GM10248 (cell line): ENCODE data around the gene TMEM132C.

Experiments used
- CTCF ChIA-PET: fragments of 300-600 bp; sonication (Branson Sonifier 250); formaldehyde crosslinking; extraction: SDS; loops from one replicate; lab custom pipeline; 2021; ENCODE audit warnings: antibody characterized with exemption; lab: Yijun Ruan, JAX
- POLR2A ChIA-PET: fragments of 350-650 bp; sonication (Branson Sonifier 250); formaldehyde crosslinking; extraction: SDS; loops from one replicate; lab custom pipeline; 2020; ENCODE audit warnings: antibody characterized with exemption; lab: Yijun Ruan, JAX
- DNase-seq: peaks from one replicate; pipeline ENCODE4 v3.0.0; 2012; ENCODE audit errors: extremely low spot score
- TF ChIP-seq, protein P1 (sequence below): IDR thresholded peaks from 2 replicates; pipeline ENCODE4 v1.5.1; 2012; ENCODE audit warnings: mild to moderate bottlenecking, low read depth; ENCODE audit errors: extremely low read depth, missing control alignments, control extremely low read depth

Gene TMEM132C

DNA sequence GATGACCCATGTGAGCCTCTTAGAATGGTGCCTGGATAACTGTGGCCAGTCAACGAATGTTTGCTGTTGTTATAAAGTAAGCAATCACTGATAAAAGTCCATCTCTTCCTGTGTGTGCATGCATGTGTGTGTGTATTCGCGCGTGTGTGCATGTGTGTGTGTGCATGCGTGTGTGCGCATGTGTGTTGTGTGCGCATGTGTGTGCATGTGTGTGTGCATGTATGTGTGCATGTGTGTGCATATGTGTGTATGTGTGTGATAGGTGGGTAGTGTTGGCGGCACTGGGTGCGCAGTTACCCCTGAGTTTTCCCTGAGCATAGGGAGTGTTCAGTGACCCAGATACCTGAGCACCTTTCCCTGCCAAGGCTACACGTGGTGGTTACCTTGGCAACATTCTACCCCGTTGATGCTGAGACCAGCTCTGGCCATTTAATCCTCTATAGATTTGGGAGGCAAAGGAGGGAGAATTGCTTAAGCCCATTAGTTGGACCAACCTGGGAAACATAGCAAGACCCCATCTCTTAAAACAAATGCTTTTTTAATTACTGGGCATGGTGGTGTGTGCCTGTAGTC lies 419.0 kb downstream of the TMEM132C start:
- ChIA-PET CTCF (no interaction called here), POLR2A (no interaction called here)
- TF ChIP-seq, protein P1, sequence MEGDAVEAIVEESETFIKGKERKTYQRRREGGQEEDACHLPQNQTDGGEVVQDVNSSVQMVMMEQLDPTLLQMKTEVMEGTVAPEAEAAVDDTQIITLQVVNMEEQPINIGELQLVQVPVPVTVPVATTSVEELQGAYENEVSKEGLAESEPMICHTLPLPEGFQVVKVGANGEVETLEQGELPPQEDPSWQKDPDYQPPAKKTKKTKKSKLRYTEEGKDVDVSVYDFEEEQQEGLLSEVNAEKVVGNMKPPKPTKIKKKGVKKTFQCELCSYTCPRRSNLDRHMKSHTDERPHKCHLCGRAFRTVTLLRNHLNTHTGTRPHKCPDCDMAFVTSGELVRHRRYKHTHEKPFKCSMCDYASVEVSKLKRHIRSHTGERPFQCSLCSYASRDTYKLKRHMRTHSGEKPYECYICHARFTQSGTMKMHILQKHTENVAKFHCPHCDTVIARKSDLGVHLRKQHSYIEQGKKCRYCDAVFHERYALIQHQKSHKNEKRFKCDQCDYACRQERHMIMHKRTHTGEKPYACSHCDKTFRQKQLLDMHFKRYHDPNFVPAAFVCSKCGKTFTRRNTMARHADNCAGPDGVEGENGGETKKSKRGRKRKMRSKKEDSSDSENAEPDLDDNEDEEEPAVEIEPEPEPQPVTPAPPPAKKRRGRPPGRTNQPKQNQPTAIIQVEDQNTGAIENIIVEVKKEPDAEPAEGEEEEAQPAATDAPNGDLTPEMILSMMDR = no peak
- no peak for DNase-seq

DNA sequence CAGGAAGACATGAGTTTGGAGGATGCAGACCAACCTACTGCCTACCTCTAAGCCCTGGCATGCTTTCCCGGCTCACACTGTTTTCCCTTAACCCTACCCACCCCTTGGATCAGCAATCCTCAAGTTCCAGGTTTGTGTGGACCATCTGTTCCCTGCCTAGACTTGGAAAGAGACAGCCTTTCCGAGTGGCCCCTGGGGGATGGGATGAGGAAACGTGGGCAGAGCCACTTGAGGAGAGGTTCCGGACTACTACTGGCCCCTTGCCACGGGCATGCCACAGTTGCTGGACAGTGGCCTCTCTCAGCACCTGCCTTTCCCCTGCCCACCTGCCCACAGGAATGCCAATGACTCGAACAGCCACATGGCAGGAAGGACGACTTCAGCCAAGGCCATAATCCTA lies 420.9 kb downstream of the TMEM132C start:
- no peak for DNase-seq
- TF ChIP-seq, protein P1 = no peak
- POLR2A ChIA-PET = no interaction called here
- CTCF ChIA-PET = no interaction called here

DNA sequence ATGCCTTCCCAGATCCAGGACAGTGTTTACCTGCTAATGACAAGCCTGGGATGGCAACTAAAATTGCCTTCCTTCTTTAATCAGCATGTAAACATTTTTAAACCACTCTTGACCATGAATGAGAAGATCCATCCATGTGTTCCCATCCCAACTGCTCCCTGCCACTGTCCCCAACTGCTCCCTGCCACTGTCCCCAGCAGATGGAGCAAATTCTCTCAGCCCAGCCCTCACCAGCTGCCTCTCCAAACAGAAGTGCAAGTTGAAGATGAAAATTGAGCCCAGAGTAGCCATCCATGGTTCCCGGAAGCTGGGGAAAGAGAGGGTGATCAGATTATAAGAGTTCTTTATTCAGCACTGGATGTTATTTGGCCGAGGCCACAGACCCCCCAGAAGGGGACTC lies 423.7 kb downstream of the TMEM132C start:
- TF ChIP-seq, protein P1 = no peak
- POLR2A ChIA-PET = no interaction called here
- no peak for DNase-seq
- CTCF ChIA-PET = interaction anchor here (2.0 kb wide), 1 partner anchor 10 kb away, joined by 5 read pairs; no protein-coding TSS in a partner anchor

DNA sequence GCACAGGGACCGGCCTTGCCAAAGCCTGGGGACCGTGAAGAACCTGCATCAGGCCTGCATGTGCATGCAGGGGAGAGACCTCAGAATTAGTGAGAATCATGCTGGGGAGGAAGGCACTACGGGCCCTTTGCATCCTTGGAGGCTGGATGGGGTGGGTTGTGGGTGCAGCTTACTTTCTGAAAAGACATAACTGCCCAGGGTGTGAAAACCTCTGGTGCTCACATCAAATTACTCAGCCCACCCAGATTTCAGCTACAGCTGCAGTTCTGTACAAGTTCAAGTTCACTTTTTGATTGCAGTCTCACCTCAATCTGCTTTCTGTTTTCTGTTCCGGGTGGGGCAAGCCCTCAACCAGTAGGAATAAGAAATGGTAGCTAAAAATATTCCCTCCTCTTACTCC lies 426.1 kb downstream of the TMEM132C start:
- CTCF ChIA-PET = no interaction called here
- POLR2A ChIA-PET = no interaction called here
- TF ChIP-seq, protein P1 = no peak
- DNase-seq = no peak

DNA sequence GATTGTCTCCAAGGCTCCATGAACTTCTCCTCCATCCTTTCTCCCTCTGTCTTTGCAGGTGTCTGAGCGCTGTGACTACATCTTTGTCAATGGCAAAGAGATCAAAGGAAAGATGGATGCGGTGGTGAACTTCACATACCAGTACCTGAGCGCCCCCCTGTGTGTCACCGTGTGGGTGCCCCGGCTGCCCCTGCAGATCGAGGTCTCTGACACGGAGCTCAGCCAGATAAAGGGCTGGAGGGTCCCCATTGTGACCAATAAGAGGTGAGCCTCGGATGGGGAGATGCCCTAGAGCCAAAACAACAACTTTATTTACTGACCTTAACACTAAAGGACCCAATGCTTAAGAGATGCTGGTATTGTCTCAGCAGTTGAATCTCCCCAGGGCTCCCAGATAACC lies 426.8 kb downstream of the TMEM132C start:
- POLR2A ChIA-PET = no interaction called here
- CTCF ChIA-PET = no interaction called here

DNA sequence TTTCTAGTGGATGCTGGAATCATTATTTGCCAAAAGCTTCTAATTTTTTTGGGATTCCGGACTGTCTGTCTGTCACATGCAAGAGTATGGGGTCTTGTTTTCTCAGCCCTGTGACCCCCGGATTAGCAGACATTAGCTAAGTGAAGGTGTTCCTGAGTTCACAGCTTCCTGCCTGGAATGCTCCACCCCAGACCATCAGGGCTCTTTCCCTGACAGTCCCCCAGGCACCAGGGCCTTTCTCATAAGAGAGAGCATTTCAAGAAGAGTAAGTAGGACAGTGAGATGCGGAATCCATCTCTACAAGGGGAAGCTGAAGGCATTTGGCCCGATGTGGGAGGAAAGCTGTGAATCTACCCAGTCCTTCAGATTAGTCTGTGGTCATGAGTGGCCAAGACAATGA lies 427.5 kb downstream of the TMEM132C start:
- TF ChIP-seq, protein P1 = no peak
- DNase-seq = no peak
- ChIA-PET CTCF (interaction anchor here (1.5 kb wide), 1 partner anchor 1319 kb away, joined by 3 read pairs; no protein-coding TSS in a partner anchor), POLR2A (no interaction called here)

More for the DNA sequence above, 426.8 kb downstream of the TMEM132C start:
- DNase-seq = no peak
- TF ChIP-seq, protein P1 = no peak
